WTC11 (cell line): ENCODE data around the gene PRR5L. TPM values are rescaled to one million over a fixed set of nuclear protein-coding genes. Genes with fewer than 3 reads are reported as not detected.

Experiments
- ATAC-seq: fragments of 200-7000 bp; cut with Tn5 transposase; 2 replicates; pipeline ENCODE4 v1.10.0; 2021; ENCODE audit warnings: mild to moderate bottlenecking, moderate library complexity
- CTCF ChIA-PET: fragments of 300-600 bp; sonication (Branson Sonifier 250); formaldehyde crosslinking; loops from one replicate; lab custom pipeline; 2021; ENCODE audit warnings: antibody characterized with exemption; lab: Charles Lee
- POLR2A ChIA-PET: fragments of 350-600 bp; sonication (Branson Sonifier 250); formaldehyde crosslinking; loops from one replicate; lab custom pipeline; 2021; ENCODE audit warnings: antibody characterized with exemption; lab: Charles Lee
- DNase-seq: peaks from one replicate; pipeline ENCODE4 v3.0.0; 2021; ENCODE audit warnings: low spot score
- H3K27ac Mint-ChIP-seq: 2 replicates; pipeline ENCODE4 v1.8.0; 2021; ENCODE audit warnings: mixed read lengths
- H3K27me3 Mint-ChIP-seq: 2 replicates; pipeline ENCODE4 v1.8.0; 2021; ENCODE audit warnings: low read depth, mild to moderate bottlenecking, moderate library complexity, mixed read lengths
- H3K36me3 Mint-ChIP-seq: 2 replicates; pipeline ENCODE4 v1.8.0; 2021; ENCODE audit warnings: mixed read lengths
- H3K4me1 Mint-ChIP-seq: 2 replicates; pipeline ENCODE4 v1.8.0; 2022; ENCODE audit warnings: mixed read lengths
- H3K4me3 Mint-ChIP-seq: 2 replicates; pipeline ENCODE4 v1.8.0; 2021; ENCODE audit warnings: mild to moderate bottlenecking, moderate library complexity, mixed read lengths
- H3K9me3 Mint-ChIP-seq: 2 replicates; pipeline ENCODE4 v1.8.0; 2021; ENCODE audit warnings: mixed read lengths
- CREB1 ChIP-seq: sonication (generic); formaldehyde crosslinking; IDR thresholded peaks from 2 replicates; pipeline ENCODE4 v1.8.0; 2023; ENCODE audit warnings: mild to moderate bottlenecking, missing genetic modification reagents
- EMX1 ChIP-seq: fragments of 250-450 bp; sonication (Bioruptor Pico); IDR thresholded peaks from 2 replicates; pipeline ENCODE4 v1.8.0; 2021; ENCODE audit warnings: mild to moderate bottlenecking
- ESRRA ChIP-seq: sonication (generic); formaldehyde crosslinking; IDR thresholded peaks from 2 replicates; pipeline ENCODE4 v1.8.1; 2022; ENCODE audit warnings: mild to moderate bottlenecking, missing genetic modification reagents, borderline replicate concordance
- FOXJ3 ChIP-seq: sonication (generic); formaldehyde crosslinking; IDR thresholded peaks from 2 replicates; pipeline ENCODE4 v1.9.0; 2021; ENCODE audit warnings: missing genetic modification reagents, mild to moderate bottlenecking, borderline replicate concordance
- FOXP1 ChIP-seq: sonication (generic); formaldehyde crosslinking; IDR thresholded peaks from 2 replicates; pipeline ENCODE4 v1.8.0; 2022; ENCODE audit warnings: missing genetic modification reagents, mild to moderate bottlenecking, moderate library complexity, borderline replicate concordance
- GTF2I ChIP-seq: fragments of 250-450 bp; sonication (Bioruptor Pico); conservative IDR thresholded peaks from 2 replicates; pipeline ENCODE4 v1.4.0; 2021; ENCODE audit warnings: mild to moderate bottlenecking
- HMGA2 ChIP-seq: fragments of 250-450 bp; sonication (Bioruptor Pico); IDR thresholded peaks from 2 replicates; pipeline ENCODE4 v1.4.0; 2021; ENCODE audit warnings: mild to moderate bottlenecking, moderate library complexity
- IRF2 ChIP-seq: sonication (generic); formaldehyde crosslinking; IDR thresholded peaks from 2 replicates; pipeline ENCODE4 v1.8.0; 2022; ENCODE audit warnings: low read depth, missing genetic modification reagents, borderline replicate concordance
- MYBL2 ChIP-seq: sonication (generic); formaldehyde crosslinking; IDR thresholded peaks from 2 replicates; pipeline ENCODE4 v1.8.1; 2023; ENCODE audit warnings: mild to moderate bottlenecking, moderate library complexity, missing genetic modification reagents
- OVOL2 ChIP-seq: fragments of 250-450 bp; sonication (Bioruptor Pico); IDR thresholded peaks from 2 replicates; pipeline ENCODE4 v1.9.0; 2021; ENCODE audit warnings: mild to moderate bottlenecking, borderline replicate concordance
- PRRX2 ChIP-seq: fragments of 250-450 bp; sonication (Bioruptor Pico); IDR thresholded peaks from 2 replicates; pipeline ENCODE4 v1.8.0; 2021; ENCODE audit warnings: mild to moderate bottlenecking
- SP1 ChIP-seq: sonication (generic); formaldehyde crosslinking; conservative IDR thresholded peaks from 2 replicates; pipeline ENCODE4 v1.8.1; 2022; ENCODE audit warnings: missing genetic modification reagents
- TEAD4 ChIP-seq: sonication (generic); formaldehyde crosslinking; IDR thresholded peaks from 2 replicates; pipeline ENCODE4 v1.8.0; 2022; ENCODE audit warnings: mild to moderate bottlenecking, missing genetic modification reagents
- TP53 ChIP-seq: sonication (generic); formaldehyde crosslinking; IDR thresholded peaks from 2 replicates; pipeline ENCODE4 v1.8.1; 2023; ENCODE audit warnings: mild to moderate bottlenecking, missing genetic modification reagents
- ZNF416 ChIP-seq: fragments of 250-450 bp; sonication (Bioruptor Pico); IDR thresholded peaks from 2 replicates; pipeline ENCODE4 v1.9.0; 2021; ENCODE audit warnings: mild to moderate bottlenecking, inconsistent platforms
- ZNF671 ChIP-seq: fragments of 250-450 bp; sonication (Bioruptor Pico); IDR thresholded peaks from 2 replicates; pipeline ENCODE4 v1.8.0; 2021; ENCODE audit warnings: mild to moderate bottlenecking
- total RNA-seq: library from RNA; stranded (reverse); gene quantifications from 3 replicates; pipeline ENCODE4 v1.2.3, GENCODE V29; 2021
- TF ChIP-seq, protein P1 (sequence below): sonication (generic); formaldehyde crosslinking; conservative IDR thresholded peaks from 2 replicates; pipeline ENCODE4 v1.8.1; 2023; ENCODE audit warnings: mild to moderate bottlenecking, low read depth, missing genetic modification reagents, moderate library complexity
- TF ChIP-seq, protein P2 (sequence below): sonication (generic); formaldehyde crosslinking; IDR thresholded peaks from 2 replicates; pipeline ENCODE4 v1.8.1; 2023; ENCODE audit warnings: mild to moderate bottlenecking, missing genetic modification reagents, moderate library complexity
- TF ChIP-seq, protein P3 (sequence below): sonication (generic); formaldehyde crosslinking; IDR thresholded peaks from 2 replicates; pipeline ENCODE4 v1.8.0; 2022; ENCODE audit warnings: mild to moderate bottlenecking, missing genetic modification reagents
- TF ChIP-seq, protein P4 (sequence below): sonication (generic); formaldehyde crosslinking; IDR thresholded peaks from 2 replicates; pipeline ENCODE4 v1.8.0; 2023; ENCODE audit warnings: mild to moderate bottlenecking, missing genetic modification reagents
- TF ChIP-seq, protein P5 (sequence below): sonication (generic); formaldehyde crosslinking; IDR thresholded peaks from 2 replicates; pipeline ENCODE4 v1.8.0; 2022; ENCODE audit warnings: mild to moderate bottlenecking, missing genetic modification reagents
- TF ChIP-seq, protein P6 (sequence below): sonication (generic); formaldehyde crosslinking; IDR thresholded peaks from 2 replicates; pipeline ENCODE4 v1.8.1; 2022; ENCODE audit warnings: low read depth, mild to moderate bottlenecking, moderate library complexity, missing genetic modification reagents, borderline replicate concordance
- TF ChIP-seq, protein P7 (sequence below): sonication (generic); formaldehyde crosslinking; IDR thresholded peaks from 2 replicates; pipeline ENCODE4 v1.8.1; 2022; ENCODE audit warnings: mild to moderate bottlenecking, moderate library complexity, missing genetic modification reagents

PRR5L gene
- total RNA-seq, 1 experiment from 2014 or later: 3.9 TPM

DNA sequence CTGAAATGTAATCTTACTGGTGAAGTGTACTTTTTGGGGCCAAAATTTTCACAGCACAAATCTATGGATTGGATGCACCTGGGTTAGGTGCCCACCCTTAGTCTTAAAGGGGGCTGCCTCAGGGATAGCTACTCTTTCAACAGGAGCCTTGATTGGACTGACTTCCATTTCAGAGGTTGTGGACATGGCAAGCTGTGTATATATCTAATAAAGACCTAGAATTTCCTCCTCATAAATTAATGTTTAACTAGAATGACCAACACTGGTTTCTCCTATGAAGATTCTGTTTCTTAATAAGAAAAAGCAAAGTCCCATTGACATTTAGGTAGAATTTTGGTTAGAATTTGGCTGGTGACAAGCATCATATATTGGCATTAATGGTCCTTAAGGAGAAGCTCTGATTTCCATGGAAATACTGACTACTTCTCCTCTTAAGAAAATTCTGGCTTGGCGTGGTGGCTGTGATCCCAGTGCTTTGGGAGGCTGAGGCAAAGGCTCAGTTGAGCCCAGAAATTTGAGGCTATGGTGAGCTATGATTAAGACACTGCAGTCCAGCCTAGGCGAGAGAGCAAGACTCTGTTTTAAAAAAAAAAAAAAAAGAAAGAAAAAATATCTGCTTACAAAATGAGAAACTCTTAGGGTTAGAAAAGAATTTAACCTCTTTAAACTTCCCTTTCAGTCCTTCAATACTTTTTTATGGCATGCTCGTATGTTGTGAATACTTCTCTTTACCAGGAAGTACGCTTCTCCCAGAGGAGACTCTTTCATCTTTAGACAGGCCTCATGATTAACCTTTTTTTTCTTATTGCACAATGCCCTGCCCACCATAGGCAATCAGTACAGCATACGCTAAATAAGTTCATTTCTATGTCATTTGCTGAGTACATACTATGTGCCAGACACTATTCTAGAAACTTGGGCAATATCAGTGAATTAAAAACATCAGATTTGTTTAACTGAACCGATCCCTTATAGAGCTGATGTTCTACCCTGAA is 77.2 kb downstream of the PRR5L start:
- Mint-ChIP-seq H3K4me3 (no peak overlapping the region), H3K4me1 (peaks cover 12% of the 10 kb centered on the region), H3K27ac (no peak overlapping the region), H3K27me3 (peaks cover 66% of the 10 kb centered on the region), H3K36me3 (no peaks in the 10 kb centered on the region), H3K9me3 (no peaks in the 10 kb centered on the region)
- no peak for ATAC-seq
- DNase-seq: no peak
- ChIA-PET CTCF (interaction anchor here (0.9 kb wide), 1 partner anchor 10 kb away, joined by 4 read pairs; no protein-coding TSS in a partner anchor), POLR2A (interaction anchor here (0.7 to 1.1 kb wide), 2 partner anchors 12 to 858 kb away, joined by 3 read pairs; no protein-coding TSS in a partner anchor)
- TF ChIP-seq ZNF671 (CRISPR knock-in tag) (no peak), FOXP1 (no peak), CREB1 (CRISPR knock-in tag) (no peak), PRRX2 (CRISPR knock-in tag) (no peak), EMX1 (CRISPR knock-in tag) (no peak), OVOL2 (no peak), TEAD4 (CRISPR knock-in tag) (no peak), IRF2 (CRISPR knock-in tag) (no peak), SP1 (no peak), TP53 (no peak), MYBL2 (CRISPR knock-in tag) (no peak)
- TF ChIP-seq, protein P1, sequence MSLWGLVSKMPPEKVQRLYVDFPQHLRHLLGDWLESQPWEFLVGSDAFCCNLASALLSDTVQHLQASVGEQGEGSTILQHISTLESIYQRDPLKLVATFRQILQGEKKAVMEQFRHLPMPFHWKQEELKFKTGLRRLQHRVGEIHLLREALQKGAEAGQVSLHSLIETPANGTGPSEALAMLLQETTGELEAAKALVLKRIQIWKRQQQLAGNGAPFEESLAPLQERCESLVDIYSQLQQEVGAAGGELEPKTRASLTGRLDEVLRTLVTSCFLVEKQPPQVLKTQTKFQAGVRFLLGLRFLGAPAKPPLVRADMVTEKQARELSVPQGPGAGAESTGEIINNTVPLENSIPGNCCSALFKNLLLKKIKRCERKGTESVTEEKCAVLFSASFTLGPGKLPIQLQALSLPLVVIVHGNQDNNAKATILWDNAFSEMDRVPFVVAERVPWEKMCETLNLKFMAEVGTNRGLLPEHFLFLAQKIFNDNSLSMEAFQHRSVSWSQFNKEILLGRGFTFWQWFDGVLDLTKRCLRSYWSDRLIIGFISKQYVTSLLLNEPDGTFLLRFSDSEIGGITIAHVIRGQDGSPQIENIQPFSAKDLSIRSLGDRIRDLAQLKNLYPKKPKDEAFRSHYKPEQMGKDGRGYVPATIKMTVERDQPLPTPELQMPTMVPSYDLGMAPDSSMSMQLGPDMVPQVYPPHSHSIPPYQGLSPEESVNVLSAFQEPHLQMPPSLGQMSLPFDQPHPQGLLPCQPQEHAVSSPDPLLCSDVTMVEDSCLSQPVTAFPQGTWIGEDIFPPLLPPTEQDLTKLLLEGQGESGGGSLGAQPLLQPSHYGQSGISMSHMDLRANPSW: no peak
- TF ChIP-seq, protein P2, sequence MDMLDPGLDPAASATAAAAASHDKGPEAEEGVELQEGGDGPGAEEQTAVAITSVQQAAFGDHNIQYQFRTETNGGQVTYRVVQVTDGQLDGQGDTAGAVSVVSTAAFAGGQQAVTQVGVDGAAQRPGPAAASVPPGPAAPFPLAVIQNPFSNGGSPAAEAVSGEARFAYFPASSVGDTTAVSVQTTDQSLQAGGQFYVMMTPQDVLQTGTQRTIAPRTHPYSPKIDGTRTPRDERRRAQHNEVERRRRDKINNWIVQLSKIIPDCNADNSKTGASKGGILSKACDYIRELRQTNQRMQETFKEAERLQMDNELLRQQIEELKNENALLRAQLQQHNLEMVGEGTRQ (CRISPR knock-in tag): no peak
- TF ChIP-seq, protein P3, sequence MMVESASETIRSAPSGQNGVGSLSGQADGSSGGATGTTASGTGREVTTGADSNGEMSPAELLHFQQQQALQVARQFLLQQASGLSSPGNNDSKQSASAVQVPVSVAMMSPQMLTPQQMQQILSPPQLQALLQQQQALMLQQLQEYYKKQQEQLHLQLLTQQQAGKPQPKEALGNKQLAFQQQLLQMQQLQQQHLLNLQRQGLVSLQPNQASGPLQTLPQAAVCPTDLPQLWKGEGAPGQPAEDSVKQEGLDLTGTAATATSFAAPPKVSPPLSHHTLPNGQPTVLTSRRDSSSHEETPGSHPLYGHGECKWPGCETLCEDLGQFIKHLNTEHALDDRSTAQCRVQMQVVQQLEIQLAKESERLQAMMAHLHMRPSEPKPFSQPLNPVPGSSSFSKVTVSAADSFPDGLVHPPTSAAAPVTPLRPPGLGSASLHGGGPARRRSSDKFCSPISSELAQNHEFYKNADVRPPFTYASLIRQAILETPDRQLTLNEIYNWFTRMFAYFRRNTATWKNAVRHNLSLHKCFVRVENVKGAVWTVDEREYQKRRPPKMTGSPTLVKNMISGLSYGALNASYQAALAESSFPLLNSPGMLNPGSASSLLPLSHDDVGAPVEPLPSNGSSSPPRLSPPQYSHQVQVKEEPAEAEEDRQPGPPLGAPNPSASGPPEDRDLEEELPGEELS (CRISPR knock-in tag): no peak
- TF ChIP-seq, protein P4, sequence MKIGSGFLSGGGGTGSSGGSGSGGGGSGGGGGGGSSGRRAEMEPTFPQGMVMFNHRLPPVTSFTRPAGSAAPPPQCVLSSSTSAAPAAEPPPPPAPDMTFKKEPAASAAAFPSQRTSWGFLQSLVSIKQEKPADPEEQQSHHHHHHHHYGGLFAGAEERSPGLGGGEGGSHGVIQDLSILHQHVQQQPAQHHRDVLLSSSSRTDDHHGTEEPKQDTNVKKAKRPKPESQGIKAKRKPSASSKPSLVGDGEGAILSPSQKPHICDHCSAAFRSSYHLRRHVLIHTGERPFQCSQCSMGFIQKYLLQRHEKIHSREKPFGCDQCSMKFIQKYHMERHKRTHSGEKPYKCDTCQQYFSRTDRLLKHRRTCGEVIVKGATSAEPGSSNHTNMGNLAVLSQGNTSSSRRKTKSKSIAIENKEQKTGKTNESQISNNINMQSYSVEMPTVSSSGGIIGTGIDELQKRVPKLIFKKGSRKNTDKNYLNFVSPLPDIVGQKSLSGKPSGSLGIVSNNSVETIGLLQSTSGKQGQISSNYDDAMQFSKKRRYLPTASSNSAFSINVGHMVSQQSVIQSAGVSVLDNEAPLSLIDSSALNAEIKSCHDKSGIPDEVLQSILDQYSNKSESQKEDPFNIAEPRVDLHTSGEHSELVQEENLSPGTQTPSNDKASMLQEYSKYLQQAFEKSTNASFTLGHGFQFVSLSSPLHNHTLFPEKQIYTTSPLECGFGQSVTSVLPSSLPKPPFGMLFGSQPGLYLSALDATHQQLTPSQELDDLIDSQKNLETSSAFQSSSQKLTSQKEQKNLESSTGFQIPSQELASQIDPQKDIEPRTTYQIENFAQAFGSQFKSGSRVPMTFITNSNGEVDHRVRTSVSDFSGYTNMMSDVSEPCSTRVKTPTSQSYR (CRISPR knock-in tag): no peak
- TF ChIP-seq, protein P5, sequence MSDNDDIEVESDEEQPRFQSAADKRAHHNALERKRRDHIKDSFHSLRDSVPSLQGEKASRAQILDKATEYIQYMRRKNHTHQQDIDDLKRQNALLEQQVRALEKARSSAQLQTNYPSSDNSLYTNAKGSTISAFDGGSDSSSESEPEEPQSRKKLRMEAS (CRISPR knock-in tag): no peak

DNA sequence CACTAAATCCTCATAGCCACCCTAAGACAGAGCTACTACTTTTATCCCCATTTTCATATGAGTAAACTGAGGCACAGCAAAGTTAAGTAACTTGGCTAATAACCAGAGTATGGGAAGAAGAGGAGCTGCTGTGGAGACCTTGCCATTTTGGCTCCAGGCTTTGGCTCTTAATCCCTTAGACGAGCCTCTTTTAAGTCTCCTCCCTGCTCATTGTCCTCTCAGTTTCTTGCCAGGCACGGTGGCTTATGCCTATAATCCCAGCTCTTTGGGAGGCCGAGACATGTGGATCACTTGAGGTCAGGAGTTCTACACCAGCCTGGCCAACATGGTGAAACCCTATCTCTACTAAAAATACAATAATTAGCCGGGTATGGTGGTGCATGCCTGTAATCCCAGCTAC is 78.6 kb downstream of the PRR5L start:
- no peak for DNase-seq
- ChIA-PET CTCF (interaction anchor here (3.9 kb wide), 1 partner anchor 118 kb away, joined by 18 read pairs; no protein-coding TSS in a partner anchor), POLR2A (no interaction called here)
- H3K9me3 Mint-ChIP-seq: no peaks in the 10 kb centered on the region
- H3K4me3 Mint-ChIP-seq: no peak overlapping the region
- peaks cover 78% of the 10 kb centered on the region for H3K27me3 Mint-ChIP-seq
- ATAC-seq: no peak
- peaks cover 12% of the 10 kb centered on the region for H3K4me1 Mint-ChIP-seq
- H3K27ac Mint-ChIP-seq: no peak overlapping the region
- no peaks in the 10 kb centered on the region for H3K36me3 Mint-ChIP-seq
- no peak for TF ChIP-seq ZNF416
- TF ChIP-seq OVOL2: no peak
- TF ChIP-seq, protein P6, sequence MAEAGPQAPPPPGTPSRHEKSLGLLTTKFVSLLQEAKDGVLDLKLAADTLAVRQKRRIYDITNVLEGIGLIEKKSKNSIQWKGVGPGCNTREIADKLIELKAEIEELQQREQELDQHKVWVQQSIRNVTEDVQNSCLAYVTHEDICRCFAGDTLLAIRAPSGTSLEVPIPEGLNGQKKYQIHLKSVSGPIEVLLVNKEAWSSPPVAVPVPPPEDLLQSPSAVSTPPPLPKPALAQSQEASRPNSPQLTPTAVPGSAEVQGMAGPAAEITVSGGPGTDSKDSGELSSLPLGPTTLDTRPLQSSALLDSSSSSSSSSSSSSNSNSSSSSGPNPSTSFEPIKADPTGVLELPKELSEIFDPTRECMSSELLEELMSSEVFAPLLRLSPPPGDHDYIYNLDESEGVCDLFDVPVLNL (CRISPR knock-in tag): no peak
- TF ChIP-seq HMGA2 (CRISPR knock-in tag): no peak
- no peak for TF ChIP-seq ESRRA (CRISPR knock-in tag)
- TF ChIP-seq FOXJ3 (CRISPR knock-in tag): no peak
- TF ChIP-seq CREB1 (CRISPR knock-in tag): no peak
- TF ChIP-seq, protein P7, sequence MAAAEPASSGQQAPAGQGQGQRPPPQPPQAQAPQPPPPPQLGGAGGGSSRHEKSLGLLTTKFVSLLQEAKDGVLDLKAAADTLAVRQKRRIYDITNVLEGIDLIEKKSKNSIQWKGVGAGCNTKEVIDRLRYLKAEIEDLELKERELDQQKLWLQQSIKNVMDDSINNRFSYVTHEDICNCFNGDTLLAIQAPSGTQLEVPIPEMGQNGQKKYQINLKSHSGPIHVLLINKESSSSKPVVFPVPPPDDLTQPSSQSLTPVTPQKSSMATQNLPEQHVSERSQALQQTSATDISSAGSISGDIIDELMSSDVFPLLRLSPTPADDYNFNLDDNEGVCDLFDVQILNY (CRISPR knock-in tag): no peak
- TF ChIP-seq PRRX2 (CRISPR knock-in tag): no peak
- TF ChIP-seq GTF2I (CRISPR knock-in tag): no peak
